Liver (tissue), 9 donors: ENCODE results near the gene ZFYVE28. TPM values are rescaled to one million over a fixed set of nuclear protein-coding genes. Genes with fewer than 3 reads are reported as not detected.
A peak's percentile ranks its signal among the peaks of the same experiment; 100 is the strongest.

ENCODE experiments used
- DNase-seq: peaks from one replicate; pipeline ENCODE4 v3.0.0-alpha.2; 2017; ENCODE audit warnings: low spot score
- H3K27ac ChIP-seq, 2 donors: one replicate each; pipeline ENCODE4 v1.7.0; 2013; ENCODE audit warnings: inconsistent platforms in 2 of 2, low read length in 2 of 2, control low read depth in 1 of 2, low read depth in 1 of 2, mild to moderate bottlenecking in 1 of 2
- H3K27me3 ChIP-seq, 4 donors: one replicate each; pipeline versions ENCODE4 v1.6.1 to v1.7.0; 2013; ENCODE audit warnings: low read length in 3 of 4, inconsistent platforms in 1 of 4, mild to moderate bottlenecking in 1 of 4, moderate library complexity in 1 of 4; ENCODE audit not compliant: control insufficient read depth in 4 of 4, insufficient read depth in 4 of 4
- H3K36me3 ChIP-seq, 4 donors: one replicate each; pipeline versions ENCODE4 v1.6.1 to v1.7.0; 2013; ENCODE audit warnings: low read length in 3 of 4, mild to moderate bottlenecking in 3 of 4, low read depth in 1 of 4, moderate library complexity in 1 of 4; ENCODE audit not compliant: control insufficient read depth in 4 of 4, insufficient read depth in 3 of 4
- H3K4me1 ChIP-seq, 4 donors: one replicate each; pipeline versions ENCODE4 v1.6.1 to v1.7.0; 2013; ENCODE audit warnings: low read length in 3 of 4, mild to moderate bottlenecking in 3 of 4, moderate library complexity in 1 of 4; ENCODE audit not compliant: control insufficient read depth in 4 of 4, insufficient read depth in 4 of 4
- H3K4me3 ChIP-seq, 3 donors: one replicate each; pipeline versions ENCODE4 v1.6.1 to v1.7.0; 2013; ENCODE audit warnings: low read length in 3 of 3, control low read depth in 1 of 3, low read depth in 1 of 3, mild to moderate bottlenecking in 1 of 3
- H3K9ac ChIP-seq, 2 donors: one replicate each; pipeline ENCODE4 v1.7.0; 2013; ENCODE audit warnings: low read length in 2 of 2, mild to moderate bottlenecking in 2 of 2, moderate library complexity in 2 of 2, control low read depth in 1 of 2, low read depth in 1 of 2
- H3K9me3 ChIP-seq, 4 donors: one replicate each; pipeline versions ENCODE4 v1.6.1 to v1.7.0; 2013; ENCODE audit warnings: low read length in 3 of 4; ENCODE audit not compliant: control insufficient read depth in 4 of 4
- EGR1 ChIP-seq, 2 donors: IDR thresholded peaks; 2 replicates each; pipeline ENCODE4 v1.6.1; 2016 to 2018; ENCODE audit warnings: antibody characterized with exemption in 2 of 2, low read depth in 2 of 2
- FOXA1 ChIP-seq: IDR thresholded peaks from 2 replicates; pipeline ENCODE4 v1.6.1; 2016; ENCODE audit warnings: antibody characterized with exemption
- FOXA2 ChIP-seq: IDR thresholded peaks from 2 replicates; pipeline ENCODE4 v1.6.1; 2016; ENCODE audit warnings: antibody characterized with exemption
- GABPA ChIP-seq, 2 donors: IDR thresholded peaks in 1 of 2; conservative IDR thresholded peaks in 1 of 2; 2 replicates each; pipeline ENCODE4 v1.6.1; 2016; ENCODE audit warnings: antibody characterized with exemption in 2 of 2, mild to moderate bottlenecking in 1 of 2, moderate library complexity in 1 of 2
- HNF4A ChIP-seq, 2 donors: conservative IDR thresholded peaks; 2 replicates each; pipeline ENCODE4 v1.6.1; 2016; ENCODE audit warnings: antibody characterized with exemption in 2 of 2, mild to moderate bottlenecking in 2 of 2
- NR2F2 ChIP-seq: IDR thresholded peaks from 2 replicates; pipeline ENCODE4 v1.6.1; 2016; ENCODE audit warnings: antibody characterized with exemption
- RAD21 ChIP-seq, 2 donors: IDR thresholded peaks; 2 replicates each; pipeline ENCODE4 v1.6.1; 2016; ENCODE audit warnings: antibody characterized with exemption in 2 of 2, mild to moderate bottlenecking in 2 of 2
- RXRA ChIP-seq, 2 donors: IDR thresholded peaks; 2 replicates each; pipeline ENCODE4 v1.6.1; 2017 to 2018; ENCODE audit warnings: antibody characterized with exemption in 2 of 2, mild to moderate bottlenecking in 1 of 2
- SP1 ChIP-seq: IDR thresholded peaks from 2 replicates; pipeline ENCODE4 v1.6.1; 2018; ENCODE audit warnings: antibody characterized with exemption, mild to moderate bottlenecking
- TAF1 ChIP-seq: conservative IDR thresholded peaks from 2 replicates; pipeline ENCODE4 v1.6.1; 2016; ENCODE audit warnings: antibody characterized with exemption, mild to moderate bottlenecking
- YY1 ChIP-seq: IDR thresholded peaks from 2 replicates; pipeline ENCODE4 v1.6.1; 2016; ENCODE audit warnings: antibody characterized with exemption, mild to moderate bottlenecking
- WGBS: extraction: QIAGEN DNeasy Blood & Tissue Kit; methylation state at CpG from one replicate; pipeline ENCODE4 v1.1.7; 2013; 5-methylcytosine and 5-hydroxymethylcytosine counted together
- polyA plus RNA-seq, 2 donors: library from polyadenylated mRNA; stranded (reverse) in 1 of 2; unstranded in 1 of 2; fragments of 200-250 nt in 1 of 2; fragments of >200 nt in 1 of 2; fragmentation: Nextera tagmentation in 1 of 2; extraction: Ambion mirVana in 1 of 2; gene quantifications; one replicate each; pipeline versions ENCODE4 v1.2.1 to v1.2.3, GENCODE V29; 2013 to 2015
- total RNA-seq, 2 donors: library from RNA; depleted of rRNA; stranded (reverse); fragments of >200 nt; gene quantifications; one replicate each; pipeline ENCODE4 v1.2.3, GENCODE V29; 2014
- TF ChIP-seq, protein P1 (sequence below): IDR thresholded peaks from 2 replicates; pipeline ENCODE4 v1.6.1; 2016; ENCODE audit warnings: antibody characterized with exemption, mild to moderate bottlenecking
- TF ChIP-seq, protein P2 (sequence below): IDR thresholded peaks from 2 replicates; pipeline ENCODE4 v1.6.1; 2016; ENCODE audit warnings: antibody characterized with exemption
- TF ChIP-seq, protein P3 (sequence below): fragments of 150-350 bp; IDR thresholded peaks from 2 replicates; pipeline ENCODE4 v1.5.1; 2017; ENCODE audit warnings: improper control_type of control experiment, low read depth, low read length; ENCODE audit not compliant: missing input control
- TF ChIP-seq, protein P4 (sequence below): IDR thresholded peaks from 2 replicates; pipeline ENCODE4 v1.6.1; 2016; ENCODE audit warnings: antibody characterized with exemption
- donor health status: healthy.
- donor health status: healthy.
- donor health status: healthy.
- donor health status: healthy.
- donor health status: healthy.

Gene ZFYVE28
- total and polyA plus RNA-seq, 4 donors, result 2.0 to 6.1 (median 2.7) TPM

DNA sequence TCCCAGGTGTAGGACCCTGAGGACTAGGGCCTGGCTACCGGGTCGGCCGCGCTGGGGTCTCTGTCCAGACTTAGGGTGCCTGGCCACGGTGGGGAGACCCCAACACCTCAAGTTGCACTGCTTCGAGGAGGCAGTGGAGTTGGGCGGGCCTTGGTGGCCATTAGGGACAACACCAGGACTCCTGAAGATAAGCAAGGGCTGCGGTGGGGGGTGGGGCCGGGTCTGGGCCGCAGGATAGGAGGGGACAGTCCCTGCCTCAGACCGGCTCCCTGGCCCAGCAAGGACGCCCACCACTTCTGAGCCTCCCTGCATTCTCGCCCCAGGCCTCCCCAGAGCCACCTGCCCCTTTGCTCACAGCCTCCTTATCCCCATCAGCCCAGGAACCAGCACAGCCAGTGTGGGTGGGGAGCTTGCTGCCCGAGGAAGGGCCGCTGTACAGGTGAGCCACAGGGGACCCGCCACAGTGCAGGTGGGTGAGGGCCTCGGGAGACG lies 151.1 kb downstream of the ZFYVE28 start:
- no peak overlapping the region for H3K9ac ChIP-seq
- WGBS, result 90% methylated on average over 18 of the region's 18 CpGs
- peaks cover 3 to 14% (median 11%) of the 10 kb centered on the region in 4 donors for H3K4me1 ChIP-seq
- peak; percentile 86 for DNase-seq
- TF ChIP-seq NR2F2 (no peak), HNF4A (conservative IDR thresholded peaks at IDR 0.05) (no peak), FOXA1 (no peak), EGR1 (IDR thresholded peaks at IDR 0.05; ENCODE audit: low read depth in 2 of 2) (no peak), GABPA (IDR thresholded peaks at IDR 0.05 in 1 of 2, conservative IDR thresholded peaks at IDR 0.05 in 1 of 2) (no peak), YY1 (no peak), RXRA (IDR thresholded peaks at IDR 0.05) (no peak), SP1 (no peak)
- TF ChIP-seq, protein P1, sequence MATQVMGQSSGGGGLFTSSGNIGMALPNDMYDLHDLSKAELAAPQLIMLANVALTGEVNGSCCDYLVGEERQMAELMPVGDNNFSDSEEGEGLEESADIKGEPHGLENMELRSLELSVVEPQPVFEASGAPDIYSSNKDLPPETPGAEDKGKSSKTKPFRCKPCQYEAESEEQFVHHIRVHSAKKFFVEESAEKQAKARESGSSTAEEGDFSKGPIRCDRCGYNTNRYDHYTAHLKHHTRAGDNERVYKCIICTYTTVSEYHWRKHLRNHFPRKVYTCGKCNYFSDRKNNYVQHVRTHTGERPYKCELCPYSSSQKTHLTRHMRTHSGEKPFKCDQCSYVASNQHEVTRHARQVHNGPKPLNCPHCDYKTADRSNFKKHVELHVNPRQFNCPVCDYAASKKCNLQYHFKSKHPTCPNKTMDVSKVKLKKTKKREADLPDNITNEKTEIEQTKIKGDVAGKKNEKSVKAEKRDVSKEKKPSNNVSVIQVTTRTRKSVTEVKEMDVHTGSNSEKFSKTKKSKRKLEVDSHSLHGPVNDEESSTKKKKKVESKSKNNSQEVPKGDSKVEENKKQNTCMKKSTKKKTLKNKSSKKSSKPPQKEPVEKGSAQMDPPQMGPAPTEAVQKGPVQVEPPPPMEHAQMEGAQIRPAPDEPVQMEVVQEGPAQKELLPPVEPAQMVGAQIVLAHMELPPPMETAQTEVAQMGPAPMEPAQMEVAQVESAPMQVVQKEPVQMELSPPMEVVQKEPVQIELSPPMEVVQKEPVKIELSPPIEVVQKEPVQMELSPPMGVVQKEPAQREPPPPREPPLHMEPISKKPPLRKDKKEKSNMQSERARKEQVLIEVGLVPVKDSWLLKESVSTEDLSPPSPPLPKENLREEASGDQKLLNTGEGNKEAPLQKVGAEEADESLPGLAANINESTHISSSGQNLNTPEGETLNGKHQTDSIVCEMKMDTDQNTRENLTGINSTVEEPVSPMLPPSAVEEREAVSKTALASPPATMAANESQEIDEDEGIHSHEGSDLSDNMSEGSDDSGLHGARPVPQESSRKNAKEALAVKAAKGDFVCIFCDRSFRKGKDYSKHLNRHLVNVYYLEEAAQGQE, result no peak
- TF ChIP-seq, protein P2, sequence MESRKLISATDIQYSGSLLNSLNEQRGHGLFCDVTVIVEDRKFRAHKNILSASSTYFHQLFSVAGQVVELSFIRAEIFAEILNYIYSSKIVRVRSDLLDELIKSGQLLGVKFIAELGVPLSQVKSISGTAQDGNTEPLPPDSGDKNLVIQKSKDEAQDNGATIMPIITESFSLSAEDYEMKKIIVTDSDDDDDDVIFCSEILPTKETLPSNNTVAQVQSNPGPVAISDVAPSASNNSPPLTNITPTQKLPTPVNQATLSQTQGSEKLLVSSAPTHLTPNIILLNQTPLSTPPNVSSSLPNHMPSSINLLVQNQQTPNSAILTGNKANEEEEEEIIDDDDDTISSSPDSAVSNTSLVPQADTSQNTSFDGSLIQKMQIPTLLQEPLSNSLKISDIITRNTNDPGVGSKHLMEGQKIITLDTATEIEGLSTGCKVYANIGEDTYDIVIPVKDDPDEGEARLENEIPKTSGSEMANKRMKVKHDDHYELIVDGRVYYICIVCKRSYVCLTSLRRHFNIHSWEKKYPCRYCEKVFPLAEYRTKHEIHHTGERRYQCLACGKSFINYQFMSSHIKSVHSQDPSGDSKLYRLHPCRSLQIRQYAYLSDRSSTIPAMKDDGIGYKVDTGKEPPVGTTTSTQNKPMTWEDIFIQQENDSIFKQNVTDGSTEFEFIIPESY, result no peak
- TF ChIP-seq, protein P3, sequence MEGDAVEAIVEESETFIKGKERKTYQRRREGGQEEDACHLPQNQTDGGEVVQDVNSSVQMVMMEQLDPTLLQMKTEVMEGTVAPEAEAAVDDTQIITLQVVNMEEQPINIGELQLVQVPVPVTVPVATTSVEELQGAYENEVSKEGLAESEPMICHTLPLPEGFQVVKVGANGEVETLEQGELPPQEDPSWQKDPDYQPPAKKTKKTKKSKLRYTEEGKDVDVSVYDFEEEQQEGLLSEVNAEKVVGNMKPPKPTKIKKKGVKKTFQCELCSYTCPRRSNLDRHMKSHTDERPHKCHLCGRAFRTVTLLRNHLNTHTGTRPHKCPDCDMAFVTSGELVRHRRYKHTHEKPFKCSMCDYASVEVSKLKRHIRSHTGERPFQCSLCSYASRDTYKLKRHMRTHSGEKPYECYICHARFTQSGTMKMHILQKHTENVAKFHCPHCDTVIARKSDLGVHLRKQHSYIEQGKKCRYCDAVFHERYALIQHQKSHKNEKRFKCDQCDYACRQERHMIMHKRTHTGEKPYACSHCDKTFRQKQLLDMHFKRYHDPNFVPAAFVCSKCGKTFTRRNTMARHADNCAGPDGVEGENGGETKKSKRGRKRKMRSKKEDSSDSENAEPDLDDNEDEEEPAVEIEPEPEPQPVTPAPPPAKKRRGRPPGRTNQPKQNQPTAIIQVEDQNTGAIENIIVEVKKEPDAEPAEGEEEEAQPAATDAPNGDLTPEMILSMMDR, result no peak
- TF ChIP-seq, protein P4, sequence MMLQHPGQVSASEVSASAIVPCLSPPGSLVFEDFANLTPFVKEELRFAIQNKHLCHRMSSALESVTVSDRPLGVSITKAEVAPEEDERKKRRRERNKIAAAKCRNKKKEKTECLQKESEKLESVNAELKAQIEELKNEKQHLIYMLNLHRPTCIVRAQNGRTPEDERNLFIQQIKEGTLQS, result no peak
- no peak overlapping the region for H3K4me3 ChIP-seq
- no peaks in the 10 kb centered on the region for H3K27me3 ChIP-seq
- no peak overlapping the region for H3K27ac ChIP-seq
- H3K9me3 ChIP-seq, result no peaks in the 10 kb centered on the region
- H3K36me3 ChIP-seq, result no peaks in the 10 kb centered on the region

DNA sequence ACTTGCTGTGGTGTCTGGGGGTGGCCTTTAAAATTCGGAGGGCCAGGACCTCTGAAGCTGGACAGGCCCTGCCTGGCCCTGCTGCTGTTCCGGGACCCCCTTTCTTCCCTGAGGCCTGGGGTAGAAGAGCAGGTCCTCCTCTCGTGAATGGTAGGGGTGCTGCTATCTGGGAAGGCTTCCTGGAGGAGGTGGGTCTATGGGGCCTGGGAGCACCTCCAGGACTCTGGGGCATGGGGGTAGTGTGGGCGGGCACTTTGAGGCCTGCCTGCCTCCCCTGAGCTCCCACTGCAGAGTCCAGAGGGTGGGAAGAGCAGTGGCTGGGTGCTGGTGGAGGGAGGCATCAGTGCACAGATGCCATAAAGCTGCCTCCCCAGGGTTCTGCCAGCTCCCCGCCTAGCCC lies 151.6 kb downstream of the ZFYVE28 start:
- H3K27ac ChIP-seq, result no peak overlapping the region
- 92% methylated on average over 5 of the region's 5 CpGs for WGBS

More for the DNA sequence above, 151.6 kb downstream of the ZFYVE28 start:
- Histone ChIP-seq H3K36me3 (no peaks in the 10 kb centered on the region), H3K4me3 (no peak overlapping the region), H3K4me1 (peaks cover 3 to 14% (median 11%) of the 10 kb centered on the region in 4 donors), H3K9me3 (no peaks in the 10 kb centered on the region), H3K27me3 (no peaks in the 10 kb centered on the region), H3K9ac (no peak overlapping the region)
- DNase-seq, result no peak
- TF ChIP-seq RAD21 (IDR thresholded peaks at IDR 0.05), result no peak
- TF ChIP-seq GABPA (IDR thresholded peaks at IDR 0.05 in 1 of 2, conservative IDR thresholded peaks at IDR 0.05 in 1 of 2), result no peak
- no peak for TF ChIP-seq FOXA2
- TF ChIP-seq, protein P2, result no peak
- no peak for TF ChIP-seq TAF1
